ENCODE measurements around the gene RPS2.

The RPS2 gene

GRCh38 chr16:1998852-1999801, 34.5 kb upstream of the RPS2 start:
- DNase-seq (ENCODE audit: low spot score): no peak

- no peak for DNase-seq (ENCODE audit: low spot score)
Measured at GRCh38 chr16:1998360-1998835, 33.8 kb upstream of the RPS2 start.

GRCh38 chr16:1997494-1998359, 33.1 kb upstream of the RPS2 start:
- DNase-seq (ENCODE audit: low spot score): no peak

GRCh38 chr16:1993731-1994131, 29.1 kb upstream of the RPS2 start:
- no peak for DNase-seq (ENCODE audit: low spot score)

- DNase-seq (ENCODE audit: low spot score): no peak
Measured at GRCh38 chr16:1992704-1993317, 28.2 kb upstream of the RPS2 start.

- peak; percentile 94 for DNase-seq (ENCODE audit: low spot score)
Measured at GRCh38 chr16:1991948-1992703, 27.5 kb upstream of the RPS2 start.

- no peak for DNase-seq (ENCODE audit: low spot score)
Measured at GRCh38 chr16:1991588-1991947, 26.9 kb upstream of the RPS2 start.

- no peak for DNase-seq (ENCODE audit: low spot score)
Measured at GRCh38 chr16:1991135-1991551, 26.5 kb upstream of the RPS2 start.

- DNase-seq (ENCODE audit: low spot score): no peak
Measured at GRCh38 chr16:1990351-1991134, 25.9 kb upstream of the RPS2 start.

GRCh38 chr16:1990101-1990350, 25.4 kb upstream of the RPS2 start:
- no peak for DNase-seq (ENCODE audit: low spot score)

GRCh38 chr16:1989209-1990100, 24.8 kb upstream of the RPS2 start, which contains the start of gene SYNGR3:
Gene SYNGR3, plus strand, starts transcription at chr16:1989970. Its CDS starts 133 bp downstream, at chr16:1990103.
- DNase-seq (ENCODE audit: low spot score): no peak

- DNase-seq (ENCODE audit: low spot score): no peak
Measured at GRCh38 chr16:1987198-1987597, 22.6 kb upstream of the RPS2 start.

- DNase-seq (ENCODE audit: low spot score): no peak
Measured at GRCh38 chr16:1985466-1986150, 21.0 kb upstream of the RPS2 start.

- no peak for DNase-seq (ENCODE audit: low spot score)
Measured at GRCh38 chr16:1984347-1985225, 20.0 kb upstream of the RPS2 start.

GRCh38 chr16:1983544-1984346, 19.1 kb upstream of the RPS2 start, which contains the start of gene GFER:
Gene GFER, plus strand, starts transcription at chr16:1984193. Its CDS starts 26 bp downstream, at chr16:1984219.
- peak; percentile 96 for DNase-seq (ENCODE audit: low spot score)

- no peak for DNase-seq (ENCODE audit: low spot score)
Measured at GRCh38 chr16:1982991-1983543, 18.4 kb upstream of the RPS2 start.

- peak; percentile 69 for DNase-seq (ENCODE audit: low spot score)
Measured at GRCh38 chr16:1982013-1982433, 17.4 kb upstream of the RPS2 start.

All from COLO829 (cell line).